A172 (cell line): ENCODE results near the gene DYNC1I1. TPM values are rescaled to one million over a fixed set of nuclear protein-coding genes. Genes with fewer than 3 reads are reported as not detected.

Experiments used
- DNase-seq: peaks from one replicate; pipeline ENCODE4 v3.0.0-alpha.2; 2015; ENCODE audit warnings: low spot score
- total RNA-seq: library from RNA; depleted of rRNA; stranded (reverse); fragments of >200 nt; shearing (Covaris generic); gene quantifications from 2 replicates; pipeline ENCODE4 v1.2.3, GENCODE V29; 2014

DYNC1I1 gene
- total RNA-seq, 1 experiment from 2014 or later: 2.4 TPM

- no peak for DNase-seq
These were observed 245.5 kb downstream of the DYNC1I1 start for GRCh38 chr7:96017877-96018276.

- no peak for DNase-seq
These were observed 249.2 kb downstream of the DYNC1I1 start for GRCh38 chr7:96021568-96021967.

GRCh38 chr7:96023387-96023786 lies 251.0 kb downstream of the DYNC1I1 start:
- no peak for DNase-seq

GRCh38 chr7:96026010-96026409 lies 253.7 kb downstream of the DYNC1I1 start:
- no peak for DNase-seq

GRCh38 chr7:96026611-96027010 lies 254.3 kb downstream of the DYNC1I1 start:
- no peak for DNase-seq

GRCh38 chr7:96028729-96029128 lies 256.4 kb downstream of the DYNC1I1 start:
- no peak for DNase-seq

GRCh38 chr7:96033009-96033598 lies 260.8 kb downstream of the DYNC1I1 start:
- DNase-seq: no peak

GRCh38 chr7:96034940-96035727 lies 262.8 kb downstream of the DYNC1I1 start:
- no peak for DNase-seq

GRCh38 chr7:96040250-96040772 lies 268.0 kb downstream of the DYNC1I1 start:
- DNase-seq: no peak

GRCh38 chr7:96041171-96041570 lies 268.8 kb downstream of the DYNC1I1 start:
- DNase-seq: no peak

GRCh38 chr7:96045181-96045580 lies 272.8 kb downstream of the DYNC1I1 start:
- DNase-seq: no peak

GRCh38 chr7:96045919-96046318 lies 273.6 kb downstream of the DYNC1I1 start:
- DNase-seq: no peak

GRCh38 chr7:96052289-96052688 lies 279.9 kb downstream of the DYNC1I1 start:
- no peak for DNase-seq

GRCh38 chr7:96052860-96053470 lies 280.6 kb downstream of the DYNC1I1 start:
- DNase-seq: no peak

- DNase-seq: no peak
These were observed 283.4 kb downstream of the DYNC1I1 start for GRCh38 chr7:96055717-96056116.

- DNase-seq: no peak
These were observed 286.7 kb downstream of the DYNC1I1 start for GRCh38 chr7:96059075-96059474.

GRCh38 chr7:96061009-96061408 lies 288.7 kb downstream of the DYNC1I1 start:
- no peak for DNase-seq

- DNase-seq: no peak
These were observed 289.5 kb downstream of the DYNC1I1 start for GRCh38 chr7:96061844-96062243.

GRCh38 chr7:96067321-96067720 lies 295.0 kb downstream of the DYNC1I1 start:
- no peak for DNase-seq

GRCh38 chr7:96069401-96069800 lies 297.0 kb downstream of the DYNC1I1 start:
- DNase-seq: no peak

GRCh38 chr7:96074871-96075270 lies 302.5 kb downstream of the DYNC1I1 start:
- DNase-seq: no peak

- DNase-seq: peak; percentile 33
These were observed 303.4 kb downstream of the DYNC1I1 start for GRCh38 chr7:96075510-96076349.
